Kasumi-1 (cell line): ENCODE measurements around the gene GPR65.
"Not testable (repeated sequence)": the region's sequence is repeated elsewhere in the genome, so short reads cannot be mapped to it uniquely, and the experiment has no call there.

ENCODE experiments used
- DNase-seq, 2 experiments: peaks; one replicate each; lab custom pipeline; 2025; lab: John Stamatoyannopoulos, UW

Gene GPR65

GRCh38 chr14:88004506-88005036, 364 bp upstream of the GPR65 start:
- peak; percentile 51 to 60 for DNase-seq

DNA sequence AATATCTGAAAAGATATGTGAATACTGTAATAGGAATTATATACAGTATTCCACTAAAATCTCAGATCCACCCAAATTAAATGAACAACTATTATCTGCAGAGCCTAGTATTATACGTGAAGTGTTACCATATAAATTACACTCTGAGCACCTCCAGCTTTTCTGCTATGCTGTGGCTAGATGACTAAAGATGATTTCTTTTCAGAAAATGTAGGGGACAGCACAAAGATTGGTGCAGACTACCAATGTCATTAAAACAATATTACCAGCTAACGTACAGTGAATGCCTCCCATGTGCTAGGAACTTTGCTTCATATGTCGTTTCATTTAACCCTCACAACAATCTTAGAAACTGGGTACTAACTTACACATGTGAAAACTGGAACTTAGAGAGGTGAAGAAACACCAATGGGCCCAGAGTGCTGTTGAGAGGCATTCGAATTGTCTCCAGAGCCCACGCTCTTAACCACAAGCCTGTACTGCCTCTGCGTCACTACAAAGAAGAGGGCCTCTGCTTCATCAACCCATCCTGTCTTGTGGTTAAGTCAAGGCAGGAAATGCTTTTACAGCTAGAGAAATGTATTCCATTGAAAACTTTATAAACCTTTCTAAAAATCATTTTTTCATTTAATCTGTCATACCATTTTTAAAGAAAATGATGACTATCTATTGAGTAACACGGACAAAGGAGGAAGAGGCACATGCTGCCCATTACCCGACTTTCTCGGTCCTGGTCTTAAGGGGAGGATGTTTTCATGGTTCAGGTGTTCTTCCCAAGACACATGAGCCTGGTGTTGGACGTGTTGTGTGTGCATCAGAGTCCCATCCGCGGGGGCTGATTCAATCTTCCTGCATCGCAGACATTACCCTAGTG, 1.3 kb downstream of the GPR65 start:
- peak; percentile 73 to 86 for DNase-seq

DNA sequence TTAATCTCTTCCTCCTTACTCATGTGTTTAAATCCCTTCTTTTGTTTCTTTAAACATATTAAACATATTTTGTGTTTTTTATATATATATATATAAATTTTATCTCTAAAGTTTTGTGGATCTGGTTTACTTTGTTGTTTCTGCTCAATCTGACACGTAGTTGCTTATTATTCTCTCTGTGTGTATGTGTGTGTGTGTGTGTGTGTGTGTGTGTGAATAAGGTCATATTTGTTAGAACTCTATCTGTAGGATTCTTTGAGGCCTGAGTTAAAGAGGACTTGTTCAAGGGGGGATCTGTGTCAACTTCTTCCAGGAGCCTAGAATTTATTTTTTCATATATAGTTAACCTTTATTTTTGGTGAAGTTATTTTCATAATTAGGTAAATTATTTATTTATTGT, 2.7 kb downstream of the GPR65 start:
- no peak for DNase-seq

- DNase-seq, result no peak
These were observed 3.3 kb downstream of the GPR65 start for GRCh38 chr14:88008039-88008742.

DNA sequence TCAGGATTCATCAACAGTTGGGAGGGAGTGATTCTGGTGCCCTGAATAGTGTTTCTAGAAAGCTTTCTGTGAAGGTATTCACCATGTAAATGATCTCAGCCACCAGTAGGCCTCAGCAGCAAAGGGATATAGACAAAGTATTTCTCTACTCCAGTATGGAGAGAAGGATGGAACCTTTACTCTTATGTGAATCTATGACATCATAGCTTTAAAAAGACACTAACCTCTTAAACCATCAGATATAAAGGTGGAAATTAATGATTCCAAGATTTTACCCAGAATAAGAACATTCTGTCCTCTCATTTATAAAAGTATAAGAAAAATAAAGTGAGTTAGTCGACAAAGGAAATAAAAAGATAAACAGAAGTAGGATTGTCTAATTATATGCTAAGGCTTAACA, 4.6 kb downstream of the GPR65 start:
- no peak for DNase-seq

DNA sequence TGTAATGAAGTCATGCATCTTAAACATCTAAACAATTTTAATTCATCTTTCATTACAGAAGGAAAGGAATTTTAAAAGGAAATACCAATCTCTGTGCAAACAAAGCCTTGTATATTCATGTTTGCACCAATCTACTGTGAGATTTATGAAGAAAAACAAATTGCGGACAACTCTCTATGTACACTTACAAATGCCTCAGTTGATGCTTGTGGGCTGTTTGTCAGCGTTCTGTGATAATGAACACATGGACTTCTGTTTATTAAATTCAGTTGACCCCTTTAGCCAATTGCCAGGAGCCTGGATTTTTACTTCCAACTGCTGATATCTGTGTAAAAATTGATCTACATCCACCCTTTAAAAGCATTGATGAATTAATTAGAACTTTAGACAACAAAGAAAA, 5.4 kb downstream of the GPR65 start:
- DNase-seq, result no peak

DNA sequence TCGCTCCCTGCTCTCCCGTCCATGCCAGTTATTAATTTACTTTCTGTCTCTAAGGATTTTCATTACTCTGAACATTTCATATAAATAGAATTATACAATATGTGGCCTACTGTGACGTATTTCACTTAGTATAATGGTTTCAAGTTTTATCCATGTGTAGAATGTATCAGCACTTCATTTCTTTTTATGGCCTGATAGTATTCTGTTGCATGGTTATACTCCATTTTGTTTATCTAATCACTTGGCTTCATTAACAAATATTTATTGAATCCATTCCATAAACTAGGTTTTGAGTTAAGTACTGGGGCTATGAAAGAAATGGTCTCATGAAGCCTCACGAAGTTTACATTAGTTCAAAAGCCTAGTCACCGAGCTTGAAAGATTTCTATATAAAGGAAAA, 7.6 kb downstream of the GPR65 start:
- no peak for DNase-seq

DNA sequence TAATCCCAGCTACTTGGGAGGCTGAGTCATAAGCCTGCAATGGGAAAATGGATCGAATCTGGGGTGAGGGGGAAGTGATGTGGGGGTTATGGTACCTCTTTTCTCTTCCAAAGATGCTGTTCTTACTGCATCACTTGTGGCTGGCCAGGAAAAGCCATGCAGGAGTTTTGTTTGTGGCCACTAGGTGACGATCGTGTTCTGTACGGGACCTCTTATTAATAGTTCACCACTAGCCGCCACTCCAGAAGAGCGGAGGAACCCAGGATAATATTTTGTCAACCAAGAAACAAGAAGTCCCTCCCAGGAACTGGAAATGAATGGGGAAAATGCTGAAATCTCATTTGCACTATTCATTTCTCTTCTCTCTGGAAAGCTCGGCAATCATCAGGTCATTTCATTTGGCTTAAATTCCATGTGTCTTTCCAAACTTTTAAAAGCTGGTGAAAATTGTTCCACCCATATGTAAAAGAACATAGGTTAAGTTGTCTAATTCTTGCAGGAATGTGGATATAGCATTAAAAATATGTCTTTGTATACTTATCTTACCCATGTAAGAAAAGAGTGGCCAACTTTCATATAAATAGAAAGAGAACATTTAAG, 8.9 kb downstream of the GPR65 start:
- peak; percentile 92 for DNase-seq

DNA sequence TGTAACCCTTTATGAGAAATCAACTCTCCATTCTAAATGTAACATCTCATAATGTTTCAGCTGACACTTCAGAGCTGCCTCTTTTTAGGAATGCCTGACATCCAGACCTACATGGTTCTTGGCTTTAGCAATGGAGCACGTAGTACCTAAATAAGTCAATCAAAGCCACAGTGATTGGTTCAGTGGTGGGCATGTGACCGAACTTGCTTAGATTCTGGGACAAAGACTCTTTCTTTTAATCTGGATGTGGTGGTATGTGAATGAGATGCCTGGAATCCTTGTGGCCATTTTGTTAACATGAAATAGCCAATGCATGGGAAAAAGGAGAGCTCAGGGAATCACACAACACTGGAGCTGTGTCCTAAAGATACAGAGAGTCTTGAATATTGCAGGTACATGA, 11.8 kb downstream of the GPR65 start:
- no peak for DNase-seq

GRCh38 chr14:88017535-88017934, 12.6 kb downstream of the GPR65 start:
- no peak for DNase-seq

DNA sequence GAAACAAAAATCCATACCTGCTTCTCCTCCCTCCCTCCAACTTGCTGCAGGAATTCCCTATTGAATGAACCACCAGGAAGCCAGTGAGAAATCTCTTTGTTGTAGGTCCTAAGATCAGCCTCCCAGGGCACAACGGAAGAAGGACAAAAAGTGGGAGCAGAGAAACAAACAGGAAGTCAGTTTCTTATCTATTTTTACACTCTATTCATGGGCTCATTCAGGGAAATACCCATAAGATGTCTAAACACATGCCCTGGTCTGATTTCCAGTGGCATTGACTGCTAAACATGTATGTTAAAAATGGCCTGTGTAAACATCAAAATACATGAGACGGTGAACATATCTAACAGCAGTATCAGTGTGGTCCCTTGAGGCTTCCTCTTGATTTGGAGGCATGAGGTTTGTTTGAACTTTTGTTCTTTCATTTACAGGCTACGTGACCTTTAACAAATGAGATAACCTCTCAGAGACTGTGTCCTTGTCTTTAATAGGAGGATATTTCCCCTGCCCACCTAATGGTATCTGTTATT, 18.8 kb downstream of the GPR65 start:
- no peak for DNase-seq

DNA sequence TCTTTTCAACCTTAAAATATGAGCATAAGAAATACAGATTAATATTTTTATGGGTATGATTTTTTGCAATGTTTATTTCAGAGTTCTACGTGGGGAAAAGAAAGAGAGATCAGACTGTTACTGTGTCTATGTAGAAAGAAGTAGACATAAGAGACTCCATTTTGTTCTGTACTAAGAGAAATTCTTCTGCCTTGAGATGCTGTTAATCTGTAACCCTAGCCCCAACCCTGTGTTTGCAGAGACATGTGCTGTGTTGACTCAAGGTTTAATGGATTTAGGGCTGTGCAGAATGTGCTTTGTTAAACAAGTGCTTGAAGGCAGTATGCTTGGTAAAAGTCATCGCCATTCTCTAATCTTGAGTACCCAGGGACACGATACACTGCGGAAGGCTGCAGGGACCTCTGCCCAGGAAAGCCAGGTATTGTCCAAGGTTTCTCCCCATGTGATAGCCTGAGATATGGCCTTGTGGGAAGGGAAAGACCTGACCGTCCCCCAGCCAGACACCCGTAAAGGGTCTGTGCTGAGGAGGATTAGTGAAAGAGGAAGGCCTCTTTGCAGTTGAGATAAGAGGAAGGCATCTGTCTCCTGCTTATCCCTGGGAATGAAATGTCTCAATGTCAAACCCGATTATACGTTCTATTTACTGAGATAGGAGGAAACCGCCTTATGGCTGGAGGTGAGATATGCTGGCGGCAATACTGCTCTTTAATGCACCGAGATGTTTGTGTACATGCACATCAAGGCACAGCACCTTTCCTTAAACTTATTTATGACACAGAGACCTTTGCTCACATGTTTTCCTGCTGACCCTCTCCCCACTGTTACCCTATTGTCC, 19.5 kb downstream of the GPR65 start:
- DNase-seq, result not testable (repeated sequence)

DNA sequence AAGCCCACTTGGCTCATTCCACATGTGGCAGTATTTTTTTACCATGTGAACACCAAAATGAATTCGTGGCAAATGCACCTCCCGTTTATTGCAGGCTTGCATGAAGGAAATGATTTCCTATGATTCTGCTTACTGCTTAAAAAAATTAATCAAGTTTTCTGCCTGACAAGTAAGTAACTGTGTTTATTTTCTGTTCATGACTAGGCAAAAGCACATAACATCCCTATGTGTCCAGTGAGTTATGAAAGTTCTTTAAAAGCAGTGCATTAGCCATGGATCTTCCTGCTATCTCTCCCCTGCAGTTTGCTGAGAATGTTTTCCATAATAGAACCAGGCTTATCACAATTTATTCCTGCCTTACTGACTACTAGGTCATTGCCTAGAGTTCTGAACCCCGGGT, 20.4 kb downstream of the GPR65 start:
- no peak for DNase-seq

DNA sequence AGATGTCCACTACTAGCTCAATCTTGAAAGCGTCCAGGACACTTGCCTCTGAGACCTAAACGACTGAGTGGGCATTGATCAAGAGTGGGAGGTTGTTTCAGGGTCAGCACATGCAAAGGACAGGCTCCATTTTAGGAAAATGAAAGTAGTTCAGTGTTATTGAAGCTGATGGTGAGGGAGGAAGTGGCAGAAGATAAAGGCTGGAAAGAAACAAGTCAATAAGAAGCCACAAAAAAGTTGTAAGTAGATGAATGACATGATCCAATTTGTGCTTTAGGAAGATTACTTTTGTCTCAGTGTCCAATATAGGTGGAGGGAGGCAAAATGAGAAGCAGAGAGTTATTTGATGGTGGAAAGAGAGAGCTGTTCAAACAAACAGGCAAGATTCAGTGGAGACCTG, 22.0 kb downstream of the GPR65 start:
- DNase-seq, result no peak

GRCh38 chr14:88029500-88029899, 24.6 kb downstream of the GPR65 start:
- DNase-seq, result no peak

DNA sequence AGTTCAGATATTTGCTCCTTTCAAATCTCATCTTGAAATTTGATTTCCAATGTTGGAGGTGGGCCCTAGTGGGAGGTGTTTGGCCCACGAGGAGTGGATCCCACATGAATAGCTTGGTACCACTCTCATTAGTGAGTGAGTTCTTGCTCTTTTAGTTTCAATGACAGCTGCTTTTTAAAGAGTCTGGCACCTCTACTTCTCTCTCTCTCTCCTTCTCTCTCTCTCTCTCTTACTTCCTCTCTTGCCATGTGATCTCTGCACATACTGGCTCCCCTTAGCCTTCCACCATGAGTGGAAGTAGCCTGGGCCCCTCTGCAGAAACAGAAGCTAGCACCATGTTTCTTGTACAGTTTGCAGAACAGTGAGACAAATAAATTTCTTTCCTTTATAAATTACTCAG, 25.1 kb downstream of the GPR65 start:
- DNase-seq, result peak; percentile 6 to 13

DNA sequence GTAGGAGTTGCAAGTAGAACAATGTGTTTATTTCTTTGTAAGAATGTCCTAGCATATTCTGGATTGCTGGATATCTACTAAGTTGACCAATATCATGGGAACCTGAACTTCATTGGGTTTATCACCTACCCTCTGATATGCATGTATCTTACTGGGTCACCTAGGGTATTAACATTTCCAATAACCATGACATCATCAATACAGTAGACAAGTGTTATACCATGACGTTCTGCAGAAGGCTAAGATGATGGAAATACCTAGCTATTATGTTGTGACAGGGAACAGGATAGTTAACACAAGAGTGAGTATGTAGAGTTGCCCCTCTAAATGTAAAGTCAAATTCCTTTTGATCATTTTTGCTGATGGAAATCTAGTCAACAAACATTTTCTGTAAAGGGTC, 26.0 kb downstream of the GPR65 start:
- DNase-seq, result no peak

DNA sequence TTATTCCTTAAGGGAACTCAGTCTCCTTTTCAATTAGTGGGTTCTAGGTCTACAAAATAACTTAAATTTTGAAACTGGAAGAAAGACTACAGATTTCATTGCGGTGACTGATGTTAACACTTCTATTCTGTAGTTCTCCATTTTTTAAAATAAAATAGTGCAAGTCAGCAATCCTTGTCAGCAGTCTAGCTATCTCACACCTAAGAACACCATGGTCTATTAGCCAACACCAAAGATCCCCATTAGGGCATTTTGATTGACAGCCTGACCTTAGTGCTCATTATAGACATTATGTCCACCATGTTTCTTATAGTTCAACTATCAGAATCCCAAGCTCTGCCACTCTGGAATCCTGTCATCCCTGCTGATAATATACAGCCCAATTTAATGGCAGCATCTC, 27.4 kb downstream of the GPR65 start:
- DNase-seq, result no peak

GRCh38 chr14:88034076-88034475, 29.1 kb downstream of the GPR65 start:
- DNase-seq, result no peak

- no peak for DNase-seq
These were observed 31.5 kb downstream of the GPR65 start for GRCh38 chr14:88036422-88036821.

DNA sequence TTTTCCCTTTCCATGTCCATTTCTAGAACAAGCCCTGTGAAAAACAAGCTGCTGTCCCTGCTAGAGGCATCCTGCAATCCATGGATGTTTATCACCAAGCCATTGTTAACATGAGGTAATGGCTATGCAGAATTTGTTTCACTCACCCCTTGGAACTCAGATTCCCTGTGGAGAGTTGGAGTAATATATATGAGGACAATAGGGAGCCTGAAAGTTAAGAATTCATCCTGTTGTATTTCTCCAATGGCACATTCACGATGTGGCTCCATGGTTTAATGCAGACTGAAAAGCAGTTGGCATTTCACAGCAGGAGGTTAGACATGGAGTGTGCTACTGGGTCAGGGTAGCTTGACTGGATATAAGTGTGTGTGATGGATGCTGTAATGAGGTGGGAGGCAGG, 32.4 kb downstream of the GPR65 start:
- no peak for DNase-seq

DNA sequence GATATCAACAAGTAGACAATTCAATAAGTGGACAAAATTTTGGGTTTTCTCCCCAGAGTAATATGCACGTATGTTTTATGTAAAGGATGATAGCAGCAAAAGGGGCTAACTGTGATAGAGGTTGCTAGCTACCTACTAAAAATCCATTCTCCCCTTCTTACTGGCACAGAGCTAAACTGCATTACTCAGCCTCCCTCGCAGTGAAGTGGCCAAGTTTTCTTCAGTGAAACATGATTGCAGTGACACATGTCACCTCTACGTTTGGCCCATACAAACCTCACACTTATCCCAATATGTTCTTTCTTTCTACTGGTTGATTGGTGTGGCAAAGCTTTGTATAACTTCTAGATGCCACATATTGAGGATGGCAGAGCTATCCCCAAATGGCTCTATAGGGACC, 34.3 kb downstream of the GPR65 start:
- DNase-seq, result no peak
